GM21786 (cell line): ENCODE results near the gene RNF121.

Experiments
- ATAC-seq: cut with Tn5 transposase; IDR thresholded peaks from one replicate; pipeline ENCODE4 v1.9.1; 2021; ENCODE audit not compliant: unreplicated experiment

Gene RNF121

GRCh38 chr11:72004515-72005346 lies 75.9 kb downstream of the RNF121 start:
- ATAC-seq = no peak

- no peak for ATAC-seq
Measured at GRCh38 chr11:72005347-72006260, 76.8 kb downstream of the RNF121 start.

- no peak for ATAC-seq
Measured at GRCh38 chr11:72006309-72007088, 77.7 kb downstream of the RNF121 start.

GRCh38 chr11:72007089-72007476 lies 78.2 kb downstream of the RNF121 start:
- ATAC-seq = no peak

GRCh38 chr11:72007587-72007986 lies 78.7 kb downstream of the RNF121 start:
- ATAC-seq = no peak

GRCh38 chr11:72008728-72009127 lies 79.9 kb downstream of the RNF121 start:
- ATAC-seq = no peak

GRCh38 chr11:72009156-72009555 lies 80.3 kb downstream of the RNF121 start:
- no peak for ATAC-seq

- no peak for ATAC-seq
Measured at GRCh38 chr11:72010529-72011233, 81.8 kb downstream of the RNF121 start.

GRCh38 chr11:72012091-72012630 lies 83.3 kb downstream of the RNF121 start:
- no peak for ATAC-seq

GRCh38 chr11:72012897-72013721 lies 84.3 kb downstream of the RNF121 start:
- ATAC-seq = no peak

GRCh38 chr11:72013765-72014711 lies 85.2 kb downstream of the RNF121 start:
- ATAC-seq = no peak

- ATAC-seq = no peak
Measured at GRCh38 chr11:72014761-72015320, 86.0 kb downstream of the RNF121 start.

- no peak for ATAC-seq
Measured at GRCh38 chr11:72015511-72016061, 86.7 kb downstream of the RNF121 start.

- no peak for ATAC-seq
Measured at GRCh38 chr11:72018171-72018570, 89.3 kb downstream of the RNF121 start.

- ATAC-seq = no peak
Measured at GRCh38 chr11:72023335-72023734, 94.5 kb downstream of the RNF121 start.

GRCh38 chr11:72024069-72024754 lies 95.4 kb downstream of the RNF121 start:
- no peak for ATAC-seq

- ATAC-seq = no peak
Measured at GRCh38 chr11:72026090-72026489, 97.2 kb downstream of the RNF121 start.
